GM12878 (cell line): Measurements from ENCODE around the gene FASTK. TPM values are rescaled to one million over a fixed set of nuclear protein-coding genes. Genes with fewer than 3 reads are reported as not detected.

Source experiments
- CBX3 ChIP-seq: fragments of 200-600 bp; sonication (generic); IDR thresholded peaks from 2 replicates; pipeline ENCODE4 v1.6.1; 2016; ENCODE audit warnings: low read depth, borderline replicate concordance
- DPF2 ChIP-seq: fragments of 450-650 bp; IDR thresholded peaks from 2 replicates; pipeline ENCODE4 v1.6.1; 2017; ENCODE audit warnings: mild to moderate bottlenecking
- ELK1 ChIP-seq: IDR thresholded peaks from 2 replicates; pipeline ENCODE4 v1.6.1; 2012; ENCODE audit warnings: low read depth, low read length, improper control_type of control experiment
- EZH2 ChIP-seq: IDR thresholded peaks from 2 replicates; pipeline ENCODE4 v1.6.1; 2012; ENCODE audit warnings: low read depth, mild to moderate bottlenecking, control low read depth, inconsistent platforms, low read length, borderline replicate concordance; ENCODE audit not compliant: control insufficient read depth
- JUNB ChIP-seq: IDR thresholded peaks from 2 replicates; pipeline ENCODE4 v1.6.1; 2016; ENCODE audit warnings: antibody characterized with exemption, mild to moderate bottlenecking
- MAX ChIP-seq: IDR thresholded peaks from 2 replicates; pipeline ENCODE4 v1.6.1; 2012; ENCODE audit warnings: low read depth, low read length, improper control_type of control experiment
- NKRF ChIP-seq: fragments of 450-650 bp; conservative IDR thresholded peaks from 2 replicates; pipeline ENCODE4 v1.6.1; 2017; ENCODE audit warnings: mild to moderate bottlenecking, moderate library complexity
- REST ChIP-seq: IDR thresholded peaks from 2 replicates; pipeline ENCODE4 v1.6.1; 2012; ENCODE audit warnings: mild to moderate bottlenecking, low read depth, low read length
- SKIL ChIP-seq: fragments of 450-650 bp; IDR thresholded peaks from 2 replicates; pipeline ENCODE4 v1.6.1; 2017; ENCODE audit warnings: mild to moderate bottlenecking, low read depth, inconsistent platforms; ENCODE audit not compliant: poor library complexity, severe bottlenecking
- TCF12 ChIP-seq: IDR thresholded peaks from 2 replicates; pipeline ENCODE4 v1.6.1; 2011; ENCODE audit warnings: low read depth, mild to moderate bottlenecking, low read length
- ZNF24 ChIP-seq: fragments of 450-650 bp; IDR thresholded peaks from 2 replicates; pipeline ENCODE4 v1.6.1; 2017; ENCODE audit warnings: antibody characterized with exemption, mild to moderate bottlenecking
- polyA plus RNA-seq, 11 experiments: library from polyadenylated mRNA; depleted of rRNA in 4 of 11; unstranded in 6 of 11; stranded (reverse) in 5 of 11; fragments of >200 nt; fragmentation: Nextera tagmentation in 4 of 11; fragmentation: Illumina TruSeq in 1 of 11; extraction: Ambion mirVana in 4 of 11; extraction: Trizol in 1 of 11; gene quantifications; 1 replicate in 1 of 11; 2 replicates in 10 of 11; pipeline versions ENCODE4 v1.2.1 to v1.2.3, GENCODE V29; 2011 to 2016; ENCODE audit warnings: inconsistent platforms in 2 of 11, missing spikeins in 2 of 11, low read depth in 1 of 11
- total RNA-seq, 4 experiments: library from RNA; depleted of rRNA in 3 of 4; stranded (reverse); fragments of >200 nt in 3 of 4; fragmentation: Illumina TruSeq in 1 of 4; extraction: Trizol in 1 of 4; gene quantifications; 2 replicates each; pipeline versions ENCODE4 v1.2.1 to v1.2.3, GENCODE V29; 2013 to 2021

Gene FASTK
- total and polyA plus RNA-seq, 10 of the 15 experiments (the other 5 are each of a cell fraction or from before 2014, with no cell fraction given) = 0.19 to 102 (median 54.5) TPM

- TF ChIP-seq REST = no peak
- TF ChIP-seq CBX3 = no peak
- TF ChIP-seq JUNB = no peak
- no peak for TF ChIP-seq MAX
- TF ChIP-seq EZH2 = no peak
- no peak for TF ChIP-seq TCF12
- TF ChIP-seq SKIL = no peak
- no peak for TF ChIP-seq ELK1
- TF ChIP-seq NKRF = no peak
- no peak for TF ChIP-seq DPF2
- no peak for TF ChIP-seq ZNF24
- TF ChIP-seq, all 136 proteins: peak for 0
These were observed 1.3 kb downstream of the FASTK start (continued) for GRCh38 chr7:151079199-151079910.
